Neural progenitor cell (in vitro differentiated cells): ENCODE measurements around the gene SUN1.

ENCODE experiments used
- EZH2phosphoT487 ChIP-seq: fragments of 200-600 bp; sonication (generic); IDR thresholded peaks from 2 replicates; pipeline ENCODE4 v1.6.1; 2017; ENCODE audit warnings: antibody characterized with exemption
- TF ChIP-seq, protein P1 (sequence below): fragments of 200-600 bp; sonication (generic); IDR thresholded peaks from 2 replicates; pipeline ENCODE4 v1.5.1; 2017; ENCODE audit warnings: antibody characterized with exemption, mild to moderate bottlenecking

DNA sequence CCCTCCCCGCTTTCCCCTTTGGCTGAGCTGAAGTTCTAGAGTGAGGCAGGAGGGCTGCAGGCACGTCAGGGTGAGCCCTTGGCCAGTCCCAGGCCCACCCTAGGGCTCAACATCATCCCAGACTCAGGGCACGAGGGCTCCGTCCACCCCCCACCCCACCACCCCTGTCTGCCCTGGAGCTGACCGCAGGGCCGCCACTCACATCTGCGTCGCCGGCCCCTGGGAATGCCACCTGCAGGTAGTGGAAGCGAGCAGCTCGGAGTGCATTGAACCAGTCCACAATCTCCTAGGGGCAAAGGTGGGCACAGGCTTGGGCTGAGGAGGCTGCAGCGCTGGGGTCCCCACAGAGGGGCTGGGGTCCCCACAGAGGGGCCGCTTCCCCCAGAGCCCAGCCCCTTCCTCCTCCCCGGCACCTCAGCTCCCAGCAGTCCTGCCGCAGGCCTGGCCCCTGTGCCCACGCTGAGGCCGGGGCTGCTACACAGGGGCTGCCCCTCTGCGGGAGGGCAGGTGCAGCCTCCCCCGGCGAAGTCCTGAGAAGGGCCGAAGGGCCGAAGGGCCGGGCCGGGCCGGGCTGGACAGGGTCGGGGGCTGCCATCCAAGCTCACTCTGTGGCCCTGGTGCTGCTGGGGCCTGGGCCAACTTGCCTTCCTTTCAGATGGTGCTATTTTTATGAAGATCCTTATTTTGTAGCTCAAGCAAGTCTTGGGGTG is 68.2 kb downstream of the SUN1 start:
- TF ChIP-seq, protein P1, sequence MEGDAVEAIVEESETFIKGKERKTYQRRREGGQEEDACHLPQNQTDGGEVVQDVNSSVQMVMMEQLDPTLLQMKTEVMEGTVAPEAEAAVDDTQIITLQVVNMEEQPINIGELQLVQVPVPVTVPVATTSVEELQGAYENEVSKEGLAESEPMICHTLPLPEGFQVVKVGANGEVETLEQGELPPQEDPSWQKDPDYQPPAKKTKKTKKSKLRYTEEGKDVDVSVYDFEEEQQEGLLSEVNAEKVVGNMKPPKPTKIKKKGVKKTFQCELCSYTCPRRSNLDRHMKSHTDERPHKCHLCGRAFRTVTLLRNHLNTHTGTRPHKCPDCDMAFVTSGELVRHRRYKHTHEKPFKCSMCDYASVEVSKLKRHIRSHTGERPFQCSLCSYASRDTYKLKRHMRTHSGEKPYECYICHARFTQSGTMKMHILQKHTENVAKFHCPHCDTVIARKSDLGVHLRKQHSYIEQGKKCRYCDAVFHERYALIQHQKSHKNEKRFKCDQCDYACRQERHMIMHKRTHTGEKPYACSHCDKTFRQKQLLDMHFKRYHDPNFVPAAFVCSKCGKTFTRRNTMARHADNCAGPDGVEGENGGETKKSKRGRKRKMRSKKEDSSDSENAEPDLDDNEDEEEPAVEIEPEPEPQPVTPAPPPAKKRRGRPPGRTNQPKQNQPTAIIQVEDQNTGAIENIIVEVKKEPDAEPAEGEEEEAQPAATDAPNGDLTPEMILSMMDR, result no peak
- TF ChIP-seq EZH2phosphoT487, result no peak
